Cardiac septum (tissue), 1 donor: ENCODE measurements around the gene DAAM1. TPM values are rescaled to one million over a fixed set of nuclear protein-coding genes. Genes with fewer than 3 reads are reported as not detected.
A peak's percentile ranks its signal among the peaks of the same experiment; 100 is the strongest.

Experiments
- DNase-seq: peaks from one replicate; pipeline ENCODE4 v3.0.0-alpha.2; 2020; ENCODE audit warnings: low spot score
- intact Hi-C: fragments of 100-400 bp; cut with DNase I; formaldehyde crosslinking; loops from one replicate; pipeline ENCODE4 v1.14.0; 2022
- long read RNA-seq: library from polyadenylated mRNA; unstranded; transcript quantifications from one replicate; pipeline ENCODE4 v2.0.0, GENCODE V29; 2021
- total RNA-seq: library from RNA; stranded (reverse); fragmentation: NEBNext Ultra II Directional; extraction: Animal tissue kit (Norgen Biotek cat#: 25700); gene quantifications from one replicate; pipeline ENCODE4 v1.2.1, GENCODE V29; 2021
- donor health status: DM: no; HTN: no; CAD: no.

The DAAM1 gene
- total RNA-seq: 83.8 TPM
- long read RNA-seq, full-length matches to known transcripts: 11 of 40 reads
- long read RNA-seq, partial matches to known transcripts: 14 of 40 reads
- long read RNA-seq, other reads (novel, unspliced or antisense): 15 of 40 reads

DNA sequence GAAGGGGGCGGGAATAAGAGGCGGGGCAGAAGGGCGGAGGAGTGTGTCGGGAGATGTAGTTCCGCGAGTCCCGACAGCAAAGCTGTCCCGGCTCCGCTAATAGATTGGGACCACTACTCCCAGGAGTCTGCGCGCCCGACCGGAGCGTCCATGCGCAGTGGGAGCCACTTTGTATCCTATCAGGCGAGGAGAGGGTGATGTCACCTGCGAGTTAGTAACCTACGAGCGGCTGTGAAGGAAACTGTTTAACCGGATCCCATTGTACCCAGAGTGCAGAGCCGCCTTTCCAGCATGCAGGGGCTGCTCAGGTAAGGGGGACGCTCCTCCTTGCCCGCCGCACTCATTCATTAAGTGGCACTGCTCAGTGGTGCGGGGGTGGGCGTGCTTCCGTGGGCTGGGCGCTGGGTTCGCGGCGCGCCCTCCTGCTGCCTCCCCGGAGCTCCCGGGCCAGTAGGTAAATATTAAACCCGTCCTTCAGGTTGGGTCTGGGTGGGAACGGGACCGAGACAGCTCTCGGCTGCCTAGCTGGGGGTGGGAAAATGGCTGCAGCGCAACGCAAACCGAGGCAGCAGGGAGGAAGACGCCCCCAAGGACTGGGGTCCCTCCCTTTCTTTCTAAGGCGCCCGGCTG lies at the start of gene DAAM1:
TSS of gene DAAM1 (plus strand) at position 207 of the 630 bp plus-strand sequence. CDS start 74,811 bp downstream, outside the sequence.
- DNase-seq: peak; percentile 99
- intact Hi-C loops: loop anchor here (2.0 to 5.0 kb wide), 3 partner anchors 61 to 234 kb away; no protein-coding TSS in a partner anchor

DNA sequence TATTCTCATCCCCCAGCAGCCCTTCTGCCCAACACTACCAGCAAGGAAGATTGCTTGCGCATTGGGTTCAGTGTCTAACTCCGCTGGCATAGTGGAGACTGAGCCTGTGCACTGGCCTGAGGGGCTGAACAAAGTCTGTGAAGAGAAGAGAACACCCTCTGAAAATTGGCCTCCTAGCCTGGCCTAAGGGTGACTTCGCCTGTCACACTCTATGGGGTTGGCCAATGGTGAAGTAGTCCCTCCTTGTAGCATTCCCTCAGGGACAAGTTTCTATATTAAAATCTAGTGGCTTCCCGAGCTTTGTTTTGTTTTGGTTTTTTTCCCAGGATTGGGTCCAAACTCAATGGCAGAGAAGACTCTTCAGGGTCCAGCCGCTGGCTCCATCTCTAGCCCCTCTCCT lies 49.1 kb upstream of the DAAM1 start:
- intact Hi-C loops: loop anchor here (10.0 kb wide), 1 partner anchor 285 kb away; no protein-coding TSS in a partner anchor
- DNase-seq: no peak

DNA sequence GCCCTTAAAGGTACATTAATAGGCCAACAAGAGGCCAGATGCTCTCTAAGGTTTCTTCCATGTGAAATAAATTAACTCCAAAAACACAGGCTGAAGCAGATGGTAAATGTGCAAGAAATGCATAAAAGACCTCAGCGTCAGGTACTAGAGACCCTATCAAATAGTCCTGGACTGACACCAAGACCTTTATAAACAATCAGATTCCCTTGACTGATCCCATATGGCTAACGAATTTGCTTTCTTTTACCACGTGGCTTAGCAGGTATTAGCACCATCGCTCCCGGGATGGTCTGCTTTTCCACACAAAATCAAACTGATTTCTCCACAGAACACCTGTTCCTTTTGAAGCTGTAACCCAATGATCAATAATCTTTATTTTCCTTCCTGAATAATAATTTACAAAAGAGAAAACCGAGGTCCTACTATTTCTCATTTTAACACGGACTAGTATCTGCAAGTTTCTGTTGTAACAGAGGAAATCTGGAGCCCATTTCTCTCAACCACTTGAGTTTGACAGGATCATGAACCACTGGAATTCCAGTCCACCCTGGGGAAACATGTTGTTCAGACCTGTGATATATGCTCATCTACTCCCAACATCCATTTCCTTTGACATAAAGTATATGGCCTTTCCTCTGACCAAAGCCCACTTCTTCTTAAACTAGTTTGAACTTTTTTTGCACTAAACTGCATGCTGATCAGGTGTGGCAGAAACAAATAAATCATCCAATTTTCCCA lies 48.2 kb upstream of the DAAM1 start:
- intact Hi-C loops: no loop called here
- DNase-seq: no peak

DNA sequence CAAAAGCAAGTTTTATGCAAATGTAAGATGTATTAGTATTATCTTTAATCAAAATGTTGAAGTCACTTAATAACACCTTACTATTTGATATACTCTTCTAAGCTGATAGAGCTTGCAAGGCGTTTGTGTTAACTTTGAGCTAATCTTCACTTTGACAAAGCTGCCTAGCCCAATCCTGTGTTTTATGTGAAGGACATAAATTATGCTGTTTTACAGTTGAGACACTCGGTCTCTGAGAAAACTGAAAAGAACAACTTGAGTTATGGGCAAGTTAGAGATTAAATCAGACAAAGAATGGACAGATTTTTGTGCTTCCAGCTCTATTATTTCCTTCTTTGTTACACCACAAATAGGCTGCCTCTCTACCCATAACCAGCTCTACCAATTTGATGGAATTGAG lies 42.0 kb upstream of the DAAM1 start:
- no peak for DNase-seq
- intact Hi-C loops: no loop called here

DNA sequence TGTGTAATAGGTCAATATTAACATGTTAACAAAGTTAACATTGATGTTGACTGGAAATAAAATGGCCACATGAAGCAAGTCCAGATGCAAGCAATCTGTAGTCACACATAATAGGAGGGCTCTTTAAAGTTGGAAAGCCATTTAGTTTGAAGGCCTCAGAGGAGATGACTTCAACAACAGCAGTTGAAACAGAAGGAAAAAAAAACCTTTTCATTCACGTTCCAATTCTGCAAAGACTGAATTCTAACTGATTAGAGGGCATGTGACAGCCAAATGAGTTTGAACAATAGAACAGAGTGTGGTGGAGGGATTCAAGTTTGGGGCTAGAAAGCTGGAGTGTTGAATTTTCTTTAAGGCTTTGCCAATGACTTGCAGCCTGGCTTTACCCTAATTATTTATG lies 41.5 kb upstream of the DAAM1 start:
- intact Hi-C loops: no loop called here
- DNase-seq: no peak

DNA sequence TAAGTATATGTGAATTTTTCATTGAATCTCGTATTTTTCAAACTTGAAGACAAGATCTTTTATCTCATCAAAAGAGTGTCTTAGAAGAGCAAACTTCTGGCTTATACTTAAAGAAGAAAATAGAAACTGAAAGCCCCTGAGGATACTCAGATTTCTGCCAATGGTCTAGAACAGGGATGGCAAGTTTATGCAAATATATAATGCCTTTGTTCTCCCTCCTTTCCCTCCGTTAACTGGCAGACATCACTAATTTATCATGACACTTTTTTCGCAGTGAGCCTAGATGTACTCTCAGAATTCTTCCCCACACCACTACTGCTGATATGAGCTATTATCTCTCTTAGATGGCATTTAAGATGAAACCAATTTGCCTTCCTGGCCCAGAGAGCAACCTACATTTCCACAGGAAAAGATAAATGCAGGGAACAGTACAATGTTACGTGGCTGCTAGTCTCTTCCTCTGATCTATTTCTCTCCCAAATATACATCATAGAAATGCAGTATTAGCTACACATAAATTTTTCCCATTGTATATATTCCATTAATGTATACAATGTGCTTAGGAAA lies 40.0 kb upstream of the DAAM1 start:
- intact Hi-C loops: no loop called here
- DNase-seq: no peak

DNA sequence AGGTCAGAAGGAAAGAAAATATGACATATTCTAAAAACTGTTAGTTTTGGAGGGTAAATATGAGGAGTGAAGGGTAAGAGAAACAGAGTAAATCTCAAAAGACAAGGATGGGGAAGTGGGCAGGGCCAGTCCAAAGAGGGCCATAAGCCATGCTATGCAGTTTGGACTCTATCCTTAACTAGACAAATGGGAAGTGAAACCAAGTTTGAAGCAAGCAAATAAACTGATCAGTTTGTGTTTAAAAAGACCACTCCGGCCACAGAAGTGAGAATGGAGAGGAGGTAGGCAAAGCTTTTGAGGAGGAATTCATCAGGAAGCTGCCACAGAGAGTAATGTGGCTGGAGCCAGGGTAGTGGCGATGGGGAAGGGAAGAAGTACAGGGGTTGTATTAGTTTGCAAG lies 37.5 kb upstream of the DAAM1 start:
- intact Hi-C loops: no loop called here
- DNase-seq: no peak

DNA sequence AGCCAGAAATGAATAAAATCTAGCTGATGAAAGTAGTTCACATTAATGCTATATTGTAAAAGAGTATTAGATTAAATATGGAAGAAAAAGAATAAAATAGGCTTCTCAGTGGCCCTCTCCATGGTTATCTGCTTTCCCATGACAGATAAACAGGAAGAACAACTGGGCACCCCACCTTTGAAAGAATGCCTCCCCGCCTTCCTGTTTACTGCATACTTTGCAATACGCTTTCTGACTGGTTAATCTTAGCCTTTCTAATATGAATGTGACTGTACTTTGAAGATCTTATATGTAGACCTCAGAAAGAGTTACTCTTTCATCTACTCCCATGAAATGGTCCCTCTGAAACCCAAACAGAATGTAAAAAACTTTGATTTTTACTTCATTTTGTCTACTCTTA lies 34.1 kb upstream of the DAAM1 start:
- intact Hi-C loops: no loop called here
- no peak for DNase-seq

DNA sequence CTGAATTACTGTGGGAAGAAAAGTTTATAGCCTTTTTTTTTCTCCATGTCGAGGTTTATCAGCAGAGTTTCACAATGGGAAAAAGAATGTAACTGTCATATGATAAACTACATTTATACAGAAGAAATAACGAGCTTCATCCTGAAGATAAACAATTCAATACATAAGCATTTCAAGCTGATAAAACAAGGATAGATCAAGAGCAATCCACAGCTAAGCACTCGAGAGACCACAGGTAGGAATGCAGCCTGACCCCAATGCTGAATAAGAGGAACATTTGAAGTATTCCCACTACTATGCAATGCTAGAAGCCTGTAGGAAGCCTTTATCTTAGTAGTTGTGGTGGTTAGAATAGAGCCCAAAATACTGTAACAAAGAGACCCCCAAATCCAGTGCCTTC lies 32.6 kb upstream of the DAAM1 start:
- no peak for DNase-seq
- intact Hi-C loops: no loop called here

DNA sequence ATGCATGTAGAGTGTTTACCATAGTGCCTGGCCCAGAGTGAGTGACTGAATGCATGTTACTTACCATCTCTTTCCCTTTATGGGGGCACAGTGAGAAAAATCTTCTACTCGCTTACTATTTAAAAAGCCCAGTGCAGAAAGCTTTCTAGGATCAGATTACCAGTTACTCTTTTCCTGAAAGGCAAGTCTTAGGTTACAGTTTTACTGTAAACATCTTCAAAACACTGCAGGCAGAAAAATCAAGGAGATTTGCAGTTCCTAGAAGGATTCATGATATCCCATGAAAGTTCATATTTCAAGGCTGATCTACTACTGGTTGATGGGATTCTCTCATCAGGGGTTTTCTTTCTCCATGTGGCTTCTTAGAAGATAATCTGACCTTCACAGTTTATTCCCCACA lies 29.3 kb upstream of the DAAM1 start:
- DNase-seq: no peak
- intact Hi-C loops: no loop called here

DNA sequence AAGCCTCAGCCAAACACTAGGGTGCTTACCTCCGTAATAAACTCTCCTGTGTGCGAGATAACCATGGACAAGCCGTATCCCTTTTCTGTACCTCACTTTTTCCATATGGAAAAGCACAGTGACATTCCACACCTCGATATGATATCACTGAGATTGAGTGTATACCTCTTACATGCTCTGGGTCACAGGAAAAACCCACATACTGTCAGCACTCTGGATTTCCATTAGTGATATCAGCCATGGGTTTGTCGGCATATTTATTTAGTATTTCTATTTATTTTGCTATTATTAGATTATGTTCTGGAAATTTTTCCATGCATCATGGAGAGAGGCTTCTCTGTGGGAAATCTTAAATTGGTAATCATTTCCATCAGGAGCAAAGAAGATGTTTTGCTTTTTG lies 28.0 kb upstream of the DAAM1 start:
- intact Hi-C loops: no loop called here

DNA sequence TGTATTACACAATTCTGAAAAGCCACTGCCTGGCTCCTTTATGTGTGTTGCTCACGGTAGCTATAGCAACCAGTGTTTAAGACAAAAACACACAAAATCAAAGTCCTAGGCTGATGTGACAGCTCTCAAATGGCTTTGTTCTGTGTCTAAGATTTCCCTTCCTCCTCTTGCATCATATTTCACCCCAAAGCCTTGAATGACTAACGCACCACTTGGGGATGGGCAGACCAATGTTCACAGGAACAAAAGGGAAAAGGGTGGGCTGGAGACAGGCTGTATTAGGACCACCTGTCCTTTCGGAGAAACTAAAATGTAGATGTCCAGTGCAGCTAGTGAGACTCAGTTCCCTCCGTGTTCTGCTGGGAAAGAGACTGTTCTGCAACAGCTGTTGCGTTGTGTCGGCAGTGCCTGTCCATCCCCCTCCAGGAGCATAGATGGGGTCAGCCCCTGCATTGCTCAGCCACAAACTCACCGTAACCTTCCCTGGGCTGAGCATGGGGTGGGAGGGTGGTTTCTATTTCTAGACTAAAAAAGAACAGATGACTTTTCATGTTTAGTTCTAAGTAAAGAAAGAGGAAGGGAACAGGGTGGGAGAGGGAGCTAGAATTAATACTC lies 26.8 kb upstream of the DAAM1 start:
- intact Hi-C loops: no loop called here

More for the DNA sequence above, 28.0 kb upstream of the DAAM1 start:
- no peak for DNase-seq

DNA sequence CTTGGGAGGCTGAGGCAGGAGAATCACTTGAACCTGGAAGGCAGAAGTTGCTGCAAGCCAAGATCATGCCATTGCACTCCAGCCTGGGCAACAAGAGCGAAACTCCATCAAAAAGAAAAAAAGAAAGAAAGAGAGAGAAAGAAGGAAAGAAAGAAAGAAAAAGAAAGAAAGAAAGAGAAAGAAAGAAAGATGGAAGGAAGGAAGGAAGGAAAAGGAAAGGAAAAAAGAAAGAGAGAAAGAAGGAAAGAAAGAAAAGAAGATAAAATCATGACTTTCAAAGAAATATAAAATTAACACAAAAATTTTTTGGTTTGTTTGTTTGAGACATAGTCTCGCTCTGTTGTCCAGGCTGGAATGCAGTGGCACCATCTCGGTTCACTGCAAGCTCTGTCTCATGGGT lies 22.2 kb upstream of the DAAM1 start:
- intact Hi-C loops: no loop called here
- DNase-seq: no peak

More for the DNA sequence above, 26.8 kb upstream of the DAAM1 start:
- DNase-seq: no peak

DNA sequence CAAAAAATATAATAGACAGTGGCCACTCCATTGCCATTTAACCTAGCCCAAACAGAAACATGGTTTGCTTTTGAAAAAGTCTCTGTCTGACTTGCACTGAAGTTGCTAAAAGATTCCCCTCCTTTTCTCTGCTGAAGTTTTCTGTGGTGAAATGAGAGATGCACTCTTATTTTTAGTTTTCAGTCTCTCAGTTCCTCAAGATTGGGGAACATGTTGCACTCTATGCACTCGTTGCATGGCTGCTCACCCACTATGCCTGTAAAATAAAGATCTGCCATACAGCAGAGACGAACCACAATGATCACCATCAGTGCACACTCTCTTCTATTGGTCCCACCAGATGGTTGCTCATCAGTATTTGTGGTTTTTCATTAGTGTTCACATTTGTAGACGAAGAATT lies 13.1 kb upstream of the DAAM1 start:
- intact Hi-C loops: no loop called here
- DNase-seq: no peak

DNA sequence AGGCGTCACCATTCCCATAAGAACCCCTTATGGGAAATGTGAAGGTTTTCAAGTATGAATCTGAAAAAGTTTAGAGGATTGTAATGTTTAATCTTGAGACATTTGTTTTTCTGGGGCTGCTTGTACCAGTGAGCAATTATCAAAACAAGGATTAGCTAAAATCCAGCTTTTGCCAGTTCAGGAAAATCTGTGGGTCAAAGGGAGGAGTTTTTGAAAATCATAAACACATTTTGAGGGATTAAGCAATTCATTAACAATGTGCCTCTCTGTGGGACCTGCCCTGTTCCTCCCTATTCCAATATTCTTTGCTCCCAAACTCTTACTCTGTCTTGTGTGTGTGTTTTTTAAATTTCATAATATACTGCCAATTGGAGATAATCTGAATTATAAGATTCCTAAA lies 11.7 kb upstream of the DAAM1 start:
- intact Hi-C loops: no loop called here
- no peak for DNase-seq

DNA sequence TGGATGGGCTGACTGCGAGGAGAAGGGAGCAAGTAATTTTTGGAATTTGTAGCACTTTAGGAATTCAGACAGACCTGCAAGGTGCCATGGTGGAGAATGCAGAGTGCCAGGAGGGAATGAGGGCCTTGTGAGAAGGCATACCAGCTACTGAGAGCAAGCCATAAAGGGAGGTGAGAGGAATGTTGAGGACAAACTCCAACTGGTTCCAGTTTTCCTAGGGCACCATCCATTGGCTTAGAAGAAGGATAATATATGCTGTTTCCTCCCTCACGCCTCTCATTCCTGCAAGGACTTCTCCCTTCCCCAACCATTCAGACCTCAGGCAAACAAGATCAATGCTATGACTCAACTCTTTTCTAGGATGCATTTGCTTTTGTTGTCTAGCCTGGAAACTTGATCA lies 11.2 kb upstream of the DAAM1 start:
- intact Hi-C loops: no loop called here
- no peak for DNase-seq

DNA sequence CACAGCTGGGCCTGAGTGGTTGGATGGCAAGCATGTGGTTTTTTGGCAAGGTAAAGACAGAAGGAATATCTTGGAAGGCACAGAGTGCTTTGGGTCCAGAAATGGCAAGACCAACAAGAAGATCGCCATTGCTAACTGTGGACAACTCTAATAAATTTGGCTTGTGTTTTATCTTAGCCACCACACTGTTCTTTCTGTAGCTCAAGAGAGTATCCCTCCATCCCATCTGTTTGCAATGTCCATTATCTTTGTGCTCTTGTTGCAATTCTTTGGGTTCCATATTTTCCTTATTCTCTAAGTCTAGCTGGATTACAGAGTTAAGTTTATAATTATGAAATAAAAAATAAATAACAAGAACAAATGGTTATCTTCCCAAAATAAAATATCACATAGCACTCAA lies 6.7 kb upstream of the DAAM1 start:
- DNase-seq: no peak

DNA sequence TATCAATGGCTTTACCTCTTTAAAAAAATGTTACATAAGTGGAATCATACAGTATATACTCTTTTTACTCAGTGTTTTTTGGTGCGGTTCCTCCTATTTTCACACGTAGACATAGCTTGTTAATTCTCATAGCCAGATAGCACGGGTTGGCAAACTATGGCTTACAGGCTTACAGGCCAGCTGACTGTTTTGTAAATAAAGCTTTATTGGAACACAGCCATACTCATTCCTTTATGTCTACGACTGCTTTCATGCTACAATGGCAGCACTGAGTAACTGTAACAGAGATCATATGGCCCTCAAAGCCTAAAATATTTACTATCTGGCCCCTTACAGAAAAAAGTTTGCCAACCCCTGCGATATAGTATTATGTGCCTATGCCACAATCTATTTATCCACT lies 5.8 kb upstream of the DAAM1 start:
- intact Hi-C loops: no loop called here
- no peak for DNase-seq

More for the DNA sequence above, 6.7 kb upstream of the DAAM1 start:
- intact Hi-C loops: no loop called here

DNA sequence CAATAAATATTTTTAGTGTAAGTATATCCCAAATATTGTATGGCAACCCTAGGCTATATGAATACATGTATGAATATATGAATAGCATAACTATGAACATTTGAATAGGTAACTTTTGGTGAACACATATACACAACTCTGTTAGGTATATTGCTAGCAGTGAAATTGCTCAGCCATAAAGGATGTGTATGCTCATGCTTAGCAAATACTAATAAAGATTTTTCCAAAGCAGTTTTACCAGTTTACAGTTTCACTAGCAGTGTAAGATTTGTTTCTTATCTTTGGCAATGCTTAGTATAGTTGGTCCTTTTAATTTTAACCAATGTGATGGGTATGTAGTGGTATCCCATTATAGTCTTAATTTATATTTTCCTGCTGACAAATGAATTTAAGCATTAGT lies 5.3 kb upstream of the DAAM1 start:
- intact Hi-C loops: no loop called here
- DNase-seq: no peak

DNA sequence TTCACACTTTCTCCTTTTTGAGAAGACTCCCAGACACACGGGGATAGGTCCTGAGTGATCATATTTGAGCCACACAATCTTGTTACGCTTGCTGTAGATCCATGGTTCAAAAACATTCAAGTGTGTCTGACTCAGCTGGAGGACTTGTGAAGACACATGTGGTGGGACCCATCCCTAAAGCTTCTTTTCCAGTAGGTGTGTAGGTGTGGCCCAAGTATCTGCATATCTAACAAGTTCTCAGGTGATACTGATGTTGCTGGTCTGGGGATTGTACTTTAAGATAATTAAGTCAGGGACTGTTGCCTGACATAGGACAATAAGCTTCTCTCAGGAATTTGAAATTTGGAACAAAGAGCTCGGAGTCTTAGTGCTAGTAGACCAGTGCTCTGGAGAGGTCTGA lies 4.1 kb upstream of the DAAM1 start:
- intact Hi-C loops: no loop called here
- no peak for DNase-seq
